ENCODE results near the gene YEATS4. TPM values are rescaled to one million over a fixed set of nuclear protein-coding genes. Genes with fewer than 3 reads are reported as not detected.

Gene YEATS4
- total RNA-seq, 2 donors from 2014 or later, result 7.7 to 8.9 TPM

- DNase-seq (ENCODE audit: low spot score), result no peak
- intact Hi-C loops (cut with DNase I), result no loop called here
Measured at GRCh38 chr12:69338936-69339335, 20.6 kb upstream of the YEATS4 start.

GRCh38 chr12:69339999-69340398 lies 19.5 kb upstream of the YEATS4 start:
- intact Hi-C loops (cut with DNase I), result no loop called here
- DNase-seq (ENCODE audit: low spot score), result no peak

GRCh38 chr12:69341328-69341727 lies 18.2 kb upstream of the YEATS4 start:
- intact Hi-C loops (cut with DNase I), result no loop called here
- no peak for DNase-seq (ENCODE audit: low spot score)

DNA sequence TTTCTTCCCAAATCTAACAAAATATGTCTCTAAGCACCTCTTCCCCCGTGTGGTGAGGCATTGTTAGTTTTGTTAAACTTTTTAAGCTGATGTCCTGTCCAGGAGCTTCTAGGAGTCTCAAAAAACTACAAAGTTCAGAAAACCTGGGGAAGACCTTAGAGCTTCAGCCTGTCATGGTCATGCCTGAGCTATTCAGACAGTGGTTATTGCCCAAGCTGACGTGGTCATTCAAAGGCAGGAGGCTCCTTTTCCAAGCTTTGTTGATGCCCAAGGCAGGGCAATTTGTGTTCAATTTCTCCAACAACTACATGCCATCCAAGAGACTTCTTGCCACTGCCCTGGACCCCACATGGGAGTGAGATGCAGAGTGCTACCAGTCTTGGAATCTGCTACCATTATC lies 17.1 kb upstream of the YEATS4 start:
- intact Hi-C loops (cut with DNase I), result no loop called here
- no peak for DNase-seq (ENCODE audit: low spot score)

GRCh38 chr12:69343357-69343756 lies 16.2 kb upstream of the YEATS4 start:
- intact Hi-C loops (cut with DNase I), result no loop called here
- no peak for DNase-seq (ENCODE audit: low spot score)

- intact Hi-C loops (cut with DNase I), result no loop called here
Measured at GRCh38 chr12:69343885-69344612, 15.5 kb upstream of the YEATS4 start.

DNA sequence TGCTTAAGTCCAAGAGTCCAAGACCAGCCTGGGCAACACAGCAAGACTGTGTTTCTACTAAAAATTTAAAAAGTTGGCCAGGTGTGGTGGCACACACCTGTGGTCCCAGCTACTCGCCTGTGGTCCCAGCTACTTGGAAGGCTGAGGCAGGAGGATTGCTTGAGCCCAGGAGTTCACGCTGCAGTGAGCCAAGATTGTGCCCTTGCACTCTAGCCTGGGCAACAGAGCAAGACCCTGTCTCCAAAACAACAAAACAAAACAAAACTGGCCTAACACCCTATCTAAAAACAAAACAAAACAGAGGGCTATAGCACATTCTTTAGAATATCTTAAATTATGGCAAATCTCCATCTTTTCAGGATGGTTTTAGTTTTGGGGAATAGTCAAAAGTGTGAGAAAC lies 14.5 kb upstream of the YEATS4 start:
- DNase-seq (ENCODE audit: low spot score), result no peak
- intact Hi-C loops (cut with DNase I), result no loop called here

More at GRCh38 chr12:69343885-69344612, 15.5 kb upstream of the YEATS4 start:
- no peak for DNase-seq (ENCODE audit: low spot score)

GRCh38 chr12:69345742-69346141 lies 13.8 kb upstream of the YEATS4 start:
- intact Hi-C loops (cut with DNase I), result no loop called here
- DNase-seq (ENCODE audit: low spot score), result no peak

GRCh38 chr12:69348162-69348938 lies 11.2 kb upstream of the YEATS4 start, which contains the start of gene LYZ:
LYZ (plus strand) TSS chr12:69348381; CDS start chr12:69348409, 28 bp downstream.
- no peak for DNase-seq (ENCODE audit: low spot score)
- intact Hi-C loops (cut with DNase I), result no loop called here

GRCh38 chr12:69350002-69350626 lies 9.4 kb upstream of the YEATS4 start:
- no peak for DNase-seq (ENCODE audit: low spot score)

DNA sequence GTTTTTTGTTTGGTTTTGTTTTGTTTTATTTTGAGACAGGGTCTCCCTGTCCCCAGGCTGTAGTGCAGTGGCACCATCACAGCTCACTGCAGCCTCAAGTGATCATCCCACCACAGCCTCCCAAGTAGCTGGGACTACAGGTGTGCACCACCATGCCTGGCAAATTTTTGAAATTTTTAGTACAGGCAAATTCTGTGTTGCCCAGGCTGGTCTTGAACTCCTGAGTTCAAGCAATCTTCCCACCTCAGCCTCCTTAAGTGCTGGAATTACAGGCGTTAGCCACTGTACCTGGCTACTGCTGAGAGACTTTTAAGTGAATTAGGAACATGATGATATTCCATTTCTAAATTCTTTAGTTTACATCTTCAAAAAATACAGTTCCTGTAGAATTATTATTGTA lies 8.8 kb upstream of the YEATS4 start:
- intact Hi-C loops (cut with DNase I), result no loop called here
- DNase-seq (ENCODE audit: low spot score), result no peak

More at GRCh38 chr12:69350002-69350626, 9.4 kb upstream of the YEATS4 start:
- intact Hi-C loops (cut with DNase I), result no loop called here

DNA sequence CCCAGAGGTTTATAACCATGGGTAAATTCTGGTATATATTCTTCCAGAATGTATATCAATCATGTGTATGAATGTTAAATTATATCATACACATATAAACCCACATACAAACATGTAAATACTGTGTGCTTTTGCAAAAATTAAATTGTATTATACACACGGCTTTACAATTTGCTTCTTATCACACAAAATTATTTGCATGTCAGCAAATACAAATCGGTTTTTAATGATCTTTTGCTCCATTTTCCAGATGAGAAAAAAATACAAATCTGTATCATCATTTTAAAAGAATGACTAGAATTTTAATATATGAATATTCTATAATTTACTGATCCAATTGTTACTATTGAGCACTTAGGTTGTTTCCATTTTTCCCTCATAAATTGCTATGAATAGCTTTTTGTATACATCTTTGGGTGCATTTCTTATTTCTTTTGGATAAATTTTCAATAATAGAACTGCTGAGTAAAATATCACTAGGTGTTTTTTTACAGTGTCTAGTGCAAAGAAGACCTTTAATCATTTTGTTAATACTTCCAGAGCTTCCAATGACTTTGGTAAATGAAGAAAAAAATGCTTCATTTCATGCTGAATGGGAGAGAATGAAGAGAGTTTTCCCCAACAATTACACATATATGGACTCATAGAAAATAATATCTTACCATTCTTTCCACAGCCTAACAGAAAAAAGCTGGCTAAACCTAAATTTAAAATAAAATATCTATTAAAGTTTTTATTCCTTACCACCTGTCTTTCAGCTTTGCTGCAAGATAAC lies 7.9 kb upstream of the YEATS4 start:
- no peak for DNase-seq (ENCODE audit: low spot score)
- intact Hi-C loops (cut with DNase I), result no loop called here

DNA sequence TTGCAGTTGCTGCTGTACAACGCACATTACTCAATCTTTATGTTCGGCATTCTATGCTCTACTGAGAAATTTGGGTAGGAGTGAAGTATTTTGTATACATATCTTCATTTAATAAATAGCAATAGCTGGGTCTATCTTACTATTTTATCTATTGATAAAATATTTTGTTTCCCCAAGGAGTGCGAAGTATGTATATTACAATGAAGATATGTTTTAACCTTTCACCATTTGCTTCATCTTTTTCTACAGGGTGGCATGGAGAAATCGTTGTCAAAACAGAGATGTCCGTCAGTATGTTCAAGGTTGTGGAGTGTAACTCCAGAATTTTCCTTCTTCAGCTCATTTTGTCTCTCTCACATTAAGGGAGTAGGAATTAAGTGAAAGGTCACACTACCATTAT lies 6.6 kb upstream of the YEATS4 start:
- intact Hi-C loops (cut with DNase I), result no loop called here
- no peak for DNase-seq (ENCODE audit: low spot score)

DNA sequence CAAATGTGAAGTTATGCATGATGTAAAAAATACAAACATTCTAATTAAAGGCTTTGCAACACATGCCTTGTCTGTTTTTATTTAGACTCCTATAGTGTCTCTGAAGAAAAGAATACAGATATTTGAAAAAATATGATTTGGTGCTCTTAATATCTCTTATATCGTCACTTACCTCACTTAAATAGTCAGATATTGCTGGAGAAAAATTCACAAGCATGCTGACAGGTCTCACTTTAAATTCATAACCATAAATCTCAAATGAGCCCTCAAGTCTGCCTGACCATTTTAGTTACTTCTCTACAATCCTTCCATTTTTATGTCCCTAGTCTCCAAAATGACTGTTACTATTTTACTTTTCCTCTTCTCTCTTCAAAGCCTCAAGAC lies 5.4 kb upstream of the YEATS4 start:
- intact Hi-C loops (cut with DNase I), result no loop called here
- DNase-seq (ENCODE audit: low spot score), result no peak

- intact Hi-C loops (cut with DNase I), result no loop called here
- no peak for DNase-seq (ENCODE audit: low spot score)
Measured at GRCh38 chr12:69354556-69355187, 4.9 kb upstream of the YEATS4 start.

DNA sequence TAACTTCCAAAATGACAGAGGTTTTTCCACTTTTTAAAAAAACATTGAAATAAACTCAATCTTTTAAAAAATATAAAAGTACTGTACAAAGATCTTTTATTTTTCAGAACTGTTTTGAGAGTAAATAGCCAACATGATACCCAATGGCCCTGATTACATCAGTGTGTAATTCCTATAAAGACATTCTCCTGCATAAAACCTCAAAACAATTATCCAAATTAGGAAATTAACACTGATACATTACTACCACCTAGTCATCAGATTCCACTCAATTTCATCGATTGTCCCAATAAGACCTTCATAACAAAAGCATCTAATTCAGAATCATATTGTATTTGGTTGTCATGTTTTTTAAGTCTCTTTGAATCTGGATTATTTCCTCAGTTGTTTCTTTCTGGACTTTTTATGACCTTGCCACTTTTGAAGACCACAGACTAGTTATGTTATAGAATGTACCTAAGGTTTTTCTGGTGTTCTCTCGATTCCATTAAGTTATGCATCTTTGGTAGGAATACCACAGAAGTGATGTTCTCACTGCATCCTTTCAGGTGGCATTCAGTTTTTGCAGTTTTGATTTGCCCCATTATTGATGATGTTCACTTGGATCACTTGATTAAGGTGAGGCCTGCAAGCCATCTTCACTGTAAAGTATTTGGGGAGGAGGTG lies 4.0 kb upstream of the YEATS4 start:
- DNase-seq (ENCODE audit: low spot score), result no peak
- intact Hi-C loops (cut with DNase I), result no loop called here

DNA sequence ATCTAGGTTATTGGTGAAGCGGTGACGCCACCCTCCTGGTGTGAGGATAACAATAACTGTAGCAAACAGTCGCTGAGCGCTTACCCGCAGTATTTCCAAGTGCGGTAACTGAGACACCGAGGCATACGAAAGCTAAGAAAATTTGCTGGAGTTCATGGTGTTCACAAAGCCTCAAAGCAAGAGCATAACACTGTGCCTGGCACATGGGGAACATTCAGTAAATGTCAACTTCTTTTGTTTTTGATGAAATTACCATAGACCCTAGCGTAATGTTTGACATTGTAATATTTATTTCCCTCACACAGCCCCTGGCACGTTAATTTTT lies 767 bp downstream of the YEATS4 start:
- DNase-seq (ENCODE audit: low spot score), result no peak
- intact Hi-C loops (cut with DNase I), result no loop called here

- DNase-seq (ENCODE audit: low spot score), result no peak
- intact Hi-C loops (cut with DNase I), result no loop called here
Measured at GRCh38 chr12:69366796-69367195, 7.3 kb downstream of the YEATS4 start.

- intact Hi-C loops (cut with DNase I), result no loop called here
- DNase-seq (ENCODE audit: low spot score), result no peak
Measured at GRCh38 chr12:69368171-69368570, 8.6 kb downstream of the YEATS4 start.

All from posterior vena cava (tissue), 2 donors.